HCT116 (cell line): ENCODE results near the gene FGF18. TPM values are rescaled to one million over a fixed set of nuclear protein-coding genes. Genes with fewer than 3 reads are reported as not detected.

Source experiments
- ATAC-seq: fragments of 200-7000 bp; cut with Tn5 transposase; 2 replicates; pipeline ENCODE4 v1.9.1; 2020; ENCODE audit warnings: mild to moderate bottlenecking, moderate library complexity
- BruUV-seq: library from RNA; stranded (reverse); fragments of 400-500 nt; replicated peaks from 2 replicates; lab custom pipeline; 2021; lab: Mats Ljungman, UMichigan
- CTCF ChIA-PET: fragments of 300-600 bp; sonication (Branson Sonifier 250); formaldehyde crosslinking; loops from one replicate; lab custom pipeline; 2021; ENCODE audit warnings: antibody characterized with exemption; lab: Charles Lee
- POLR2A ChIA-PET: fragments of 300-600, 350-600 bp; sonication (Branson Sonifier 250); formaldehyde crosslinking; loops from one replicate; lab custom pipeline; 2021; ENCODE audit warnings: antibody characterized with exemption; lab: Charles Lee
- RAD21 ChIA-PET, 2 experiments: fragments of 300-600 bp; sonication (Branson Sonifier 250); formaldehyde crosslinking; loops; one replicate each; lab custom pipeline; 2023; ENCODE audit warnings: low total read pairs in 2 of 2; ENCODE audit not compliant: uncharacterized antibody in 2 of 2, unreplicated experiment in 2 of 2, low non-redundant PET in 1 of 2; lab: Charles Lee
- DNase-seq: peaks from one replicate; pipeline ENCODE4 v3.0.0-alpha.2; 2010; ENCODE audit warnings: low read depth, low spot score
- H2AFZ ChIP-seq: fragments of 200-600 bp; shearing (Covaris generic), sonication (generic); 2 replicates; pipeline ENCODE4 v1.6.1; 2017; ENCODE audit warnings: low read depth, mixed run types, mixed read lengths, antibody characterized with exemption, low read length; ENCODE audit not compliant: poor library complexity, severe bottlenecking
- H3K27ac ChIP-seq: 2 replicates; pipeline ENCODE4 v1.5.1; 2012; ENCODE audit warnings: low read depth, low read length
- H3K27me3 ChIP-seq: fragments of 200-600 bp; sonication (generic); 2 replicates; pipeline ENCODE4 v1.6.1; 2016; ENCODE audit warnings: mixed run types, low read length, mixed read lengths; ENCODE audit not compliant: insufficient read depth
- H3K36me3 ChIP-seq, 2 experiments: fragments of 200-500 bp in 1 of 2; fragments of 200-600 bp in 1 of 2; sonication (Bioruptor generic) in 1 of 2; sonication (generic) in 1 of 2; 2 replicates each; pipeline versions ENCODE4 v1.5.1 to v1.6.1; 2014 to 2016; ENCODE audit warnings: low read length in 2 of 2, inconsistent platforms in 1 of 2, mixed read lengths in 1 of 2, mixed run types in 1 of 2; ENCODE audit not compliant: insufficient read depth in 2 of 2, control insufficient read depth in 1 of 2
- H3K4me1 ChIP-seq, 2 experiments: fragments of 200-600 bp in 1 of 2; sonication (generic) in 1 of 2; 2 replicates each; pipeline versions ENCODE4 v1.5.1 to v1.6.1; 2012 to 2017; ENCODE audit warnings: low read length in 2 of 2, inconsistent platforms in 1 of 2, mild to moderate bottlenecking in 1 of 2, mixed read lengths in 1 of 2, mixed run types in 1 of 2, moderate library complexity in 1 of 2; ENCODE audit not compliant: insufficient read depth in 2 of 2, control insufficient read depth in 1 of 2
- H3K4me2 ChIP-seq: fragments of 200-600 bp; sonication (generic); 2 replicates; pipeline ENCODE4 v1.6.1; 2017; ENCODE audit warnings: mixed run types, low read length, mixed read lengths
- H3K4me3 ChIP-seq, 2 experiments: fragments of 200-600 bp in 1 of 2; sonication (generic) in 1 of 2; replicated peaks in 1 of 2; 2 replicates each; pipeline ENCODE4 v1.5.1; 2011 to 2016; ENCODE audit warnings: low read length in 2 of 2, control low read depth in 1 of 2, low read depth in 1 of 2, mild to moderate bottlenecking in 1 of 2, mixed read lengths in 1 of 2, mixed run types in 1 of 2
- H3K79me2 ChIP-seq: fragments of 200-600 bp; sonication (generic); 2 replicates; pipeline ENCODE4 v1.6.1; 2017; ENCODE audit warnings: mild to moderate bottlenecking, mixed run types, low read length, moderate library complexity, mixed read lengths; ENCODE audit not compliant: insufficient read depth
- H3K9ac ChIP-seq: fragments of 200-600 bp; sonication (generic); 2 replicates; pipeline ENCODE4 v1.6.1; 2016; ENCODE audit warnings: low read length, mixed read lengths
- H3K9me2 ChIP-seq: fragments of 200-600 bp; sonication (generic), shearing (Covaris generic); 2 replicates; pipeline ENCODE4 v1.6.1; 2017; ENCODE audit warnings: mixed run types, mild to moderate bottlenecking, moderate library complexity; ENCODE audit not compliant: insufficient read depth
- H3K9me3 ChIP-seq, 2 experiments: fragments of 200-500 bp in 1 of 2; fragments of 200-600 bp in 1 of 2; sonication (Bioruptor generic) in 1 of 2; sonication (generic) in 1 of 2; 2 replicates each; pipeline ENCODE4 v1.6.1; 2014 to 2017; ENCODE audit warnings: low read length in 2 of 2, mixed read lengths in 2 of 2, inconsistent platforms in 1 of 2, low read depth in 1 of 2, mild to moderate bottlenecking in 1 of 2, mixed run types in 1 of 2, moderate library complexity in 1 of 2; ENCODE audit not compliant: control insufficient read depth in 1 of 2, insufficient read depth in 1 of 2
- H4K20me1 ChIP-seq: fragments of 200-600 bp; sonication (generic), shearing (Covaris generic); 2 replicates; pipeline ENCODE4 v1.6.1; 2017; ENCODE audit warnings: mixed run types, mild to moderate bottlenecking, moderate library complexity; ENCODE audit not compliant: insufficient read depth
- CEBPB ChIP-seq: IDR thresholded peaks from 2 replicates; pipeline ENCODE4 v1.6.1; 2012; ENCODE audit warnings: low read depth
- EZH2phosphoT487 ChIP-seq: fragments of 200-600 bp; IDR thresholded peaks from 2 replicates; pipeline ENCODE4 v1.6.1; 2018; ENCODE audit warnings: antibody characterized with exemption, borderline replicate concordance
- JUND ChIP-seq: IDR thresholded peaks from 2 replicates; pipeline ENCODE4 v1.6.1; 2012
- POLR2A ChIP-seq: IDR thresholded peaks from 2 replicates; pipeline ENCODE4 v1.7.0; 2011; ENCODE audit warnings: borderline replicate concordance; ENCODE audit not compliant: insufficient read depth, insufficient read length; ENCODE audit errors: extremely low read depth
- POLR2AphosphoS5 ChIP-seq: IDR thresholded peaks from 2 replicates; pipeline ENCODE4 v1.6.1; 2011; ENCODE audit warnings: mild to moderate bottlenecking, low read depth, low read length, moderate library complexity
- SP1 ChIP-seq: IDR thresholded peaks from 2 replicates; pipeline ENCODE4 v1.6.1; 2012; ENCODE audit warnings: low read depth
- SRF ChIP-seq: IDR thresholded peaks from 2 replicates; pipeline ENCODE4 v1.6.1; 2012; ENCODE audit warnings: low read depth
- YY1 ChIP-seq: IDR thresholded peaks from 2 replicates; pipeline ENCODE4 v1.6.1; 2011; ENCODE audit warnings: low read length, low read depth, moderate library complexity, mild to moderate bottlenecking; ENCODE audit not compliant: insufficient replicate concordance; ENCODE audit errors: extremely low read depth
- ZNF274 ChIP-seq: fragments of 200-500 bp; sonication (Bioruptor generic); IDR thresholded peaks from 2 replicates; pipeline ENCODE4 v1.6.1; 2014; ENCODE audit warnings: mild to moderate bottlenecking, low read depth, low read length, inconsistent platforms
- intact Hi-C: fragments of 100-400 bp; cut with micrococcal nuclease; formaldehyde crosslinking; loops from 2 replicates; pipeline ENCODE4 v1.10.0; 2022
- total RNA-seq: library from RNA; stranded (reverse); gene quantifications from one replicate; pipeline ENCODE4 v1.2.1, GENCODE V29; 2021; ENCODE audit not compliant: unreplicated experiment
- TF ChIP-seq, protein P1 (sequence below): IDR thresholded peaks from 2 replicates; pipeline ENCODE4 v1.6.1; 2012; ENCODE audit warnings: low read depth
- TF ChIP-seq, protein P2 (sequence below): IDR thresholded peaks from 2 replicates; pipeline ENCODE4 v1.6.1; 2012

Gene FGF18
- total RNA-seq, 1 experiment from 2014 or later: 0.96 TPM

DNA sequence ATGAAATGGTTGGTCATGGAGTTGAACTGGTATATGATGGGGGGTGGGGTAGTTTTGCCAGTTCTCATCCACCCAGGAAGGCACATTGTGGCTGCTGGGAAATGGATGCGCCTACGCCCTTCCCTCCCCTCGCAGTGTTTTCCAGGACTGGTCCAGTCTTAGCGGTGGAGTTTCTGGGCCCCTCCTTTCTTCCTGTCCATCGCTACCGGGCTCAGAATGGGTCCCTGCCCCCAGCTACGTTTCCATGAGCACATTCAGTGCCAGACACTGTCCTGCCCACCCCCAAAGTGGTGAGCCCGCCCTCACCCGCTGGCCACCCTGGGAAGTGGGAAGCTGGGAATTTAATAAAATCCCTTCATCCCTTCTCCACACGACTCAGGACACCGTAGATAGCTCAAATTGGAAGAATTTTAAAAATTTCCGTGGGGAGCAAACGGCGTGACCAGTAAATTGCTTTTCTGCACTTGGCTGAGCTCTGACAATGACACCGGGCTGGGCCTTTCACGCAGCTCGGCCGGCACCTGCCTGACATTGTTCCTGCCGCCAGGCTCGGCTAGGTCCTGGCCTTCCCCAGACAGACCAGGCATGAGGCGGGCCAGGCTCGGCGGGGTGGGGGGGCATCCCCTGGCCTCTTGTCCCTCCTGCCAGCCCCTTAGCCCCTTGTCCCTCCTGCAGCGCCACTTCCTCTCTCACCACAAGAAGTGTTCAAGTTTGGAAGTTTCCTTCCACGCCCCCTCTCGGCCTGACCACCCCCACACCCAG lies 3.6 kb downstream of the FGF18 start (continued):
- TF ChIP-seq, protein P1, sequence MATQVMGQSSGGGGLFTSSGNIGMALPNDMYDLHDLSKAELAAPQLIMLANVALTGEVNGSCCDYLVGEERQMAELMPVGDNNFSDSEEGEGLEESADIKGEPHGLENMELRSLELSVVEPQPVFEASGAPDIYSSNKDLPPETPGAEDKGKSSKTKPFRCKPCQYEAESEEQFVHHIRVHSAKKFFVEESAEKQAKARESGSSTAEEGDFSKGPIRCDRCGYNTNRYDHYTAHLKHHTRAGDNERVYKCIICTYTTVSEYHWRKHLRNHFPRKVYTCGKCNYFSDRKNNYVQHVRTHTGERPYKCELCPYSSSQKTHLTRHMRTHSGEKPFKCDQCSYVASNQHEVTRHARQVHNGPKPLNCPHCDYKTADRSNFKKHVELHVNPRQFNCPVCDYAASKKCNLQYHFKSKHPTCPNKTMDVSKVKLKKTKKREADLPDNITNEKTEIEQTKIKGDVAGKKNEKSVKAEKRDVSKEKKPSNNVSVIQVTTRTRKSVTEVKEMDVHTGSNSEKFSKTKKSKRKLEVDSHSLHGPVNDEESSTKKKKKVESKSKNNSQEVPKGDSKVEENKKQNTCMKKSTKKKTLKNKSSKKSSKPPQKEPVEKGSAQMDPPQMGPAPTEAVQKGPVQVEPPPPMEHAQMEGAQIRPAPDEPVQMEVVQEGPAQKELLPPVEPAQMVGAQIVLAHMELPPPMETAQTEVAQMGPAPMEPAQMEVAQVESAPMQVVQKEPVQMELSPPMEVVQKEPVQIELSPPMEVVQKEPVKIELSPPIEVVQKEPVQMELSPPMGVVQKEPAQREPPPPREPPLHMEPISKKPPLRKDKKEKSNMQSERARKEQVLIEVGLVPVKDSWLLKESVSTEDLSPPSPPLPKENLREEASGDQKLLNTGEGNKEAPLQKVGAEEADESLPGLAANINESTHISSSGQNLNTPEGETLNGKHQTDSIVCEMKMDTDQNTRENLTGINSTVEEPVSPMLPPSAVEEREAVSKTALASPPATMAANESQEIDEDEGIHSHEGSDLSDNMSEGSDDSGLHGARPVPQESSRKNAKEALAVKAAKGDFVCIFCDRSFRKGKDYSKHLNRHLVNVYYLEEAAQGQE: no peak
- TF ChIP-seq ZNF274: no peak
- TF ChIP-seq CEBPB: no peak
- TF ChIP-seq JUND: no peak
- no peak for TF ChIP-seq SRF
- TF ChIP-seq POLR2AphosphoS5: no peak
- no peak for TF ChIP-seq SP1
- no peak for TF ChIP-seq EZH2phosphoT487

DNA sequence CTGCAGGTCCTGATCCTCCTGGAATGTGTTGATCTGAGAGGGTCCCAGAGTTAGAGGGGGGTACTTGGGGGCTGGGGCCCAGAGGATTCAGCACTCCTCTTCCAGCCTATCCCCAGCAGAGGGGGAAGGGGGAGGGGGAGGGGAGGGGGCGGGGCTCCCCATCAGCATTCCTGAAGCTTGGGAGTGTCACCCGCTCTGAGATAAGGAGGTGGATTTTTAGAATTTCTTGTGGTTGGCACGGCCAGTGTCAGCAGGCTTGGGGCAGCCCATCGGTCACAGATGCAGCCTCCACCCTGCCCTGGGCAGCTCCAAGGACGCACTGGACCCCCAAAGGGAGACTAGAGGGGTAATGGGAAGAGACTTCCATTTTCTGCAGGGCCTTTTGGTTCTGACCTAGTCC lies 5.3 kb downstream of the FGF18 start:
- intact Hi-C loops: no loop called here
- ChIA-PET CTCF (no interaction called here), RAD21 (no interaction called here), POLR2A (no interaction called here)
- no peaks in the 10 kb centered on the region for H3K36me3 ChIP-seq
- no peak overlapping the region for H3K27ac ChIP-seq
- no peaks in the 10 kb centered on the region for H3K9me3 ChIP-seq
- H3K9me2 ChIP-seq: no peaks in the 10 kb centered on the region
- H3K27me3 ChIP-seq: no peaks in the 10 kb centered on the region
- H3K9ac ChIP-seq: no peak overlapping the region
- ATAC-seq: peak; percentile 62
- DNase-seq: no peak
- peak overlapping the region; percentile 25; the same call in 1 of the 2 replicates for H3K4me2 ChIP-seq
- no peaks in the 10 kb centered on the region for H4K20me1 ChIP-seq
- H3K4me3 ChIP-seq: no peak overlapping the region
- BruUV-seq: no TSS peak
- TF ChIP-seq YY1: no peak
- TF ChIP-seq SRF: no peak
- no peak for TF ChIP-seq POLR2A
- TF ChIP-seq, protein P2, sequence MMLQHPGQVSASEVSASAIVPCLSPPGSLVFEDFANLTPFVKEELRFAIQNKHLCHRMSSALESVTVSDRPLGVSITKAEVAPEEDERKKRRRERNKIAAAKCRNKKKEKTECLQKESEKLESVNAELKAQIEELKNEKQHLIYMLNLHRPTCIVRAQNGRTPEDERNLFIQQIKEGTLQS: no peak
- no peaks in the 10 kb centered on the region for H3K79me2 ChIP-seq
- peaks cover 9 to 13% of the 10 kb centered on the region in 2 experiments for H3K4me1 ChIP-seq
- H2AFZ ChIP-seq: no peak overlapping the region
